Liver (tissue), 3 donors: ENCODE measurements around the gene VPS35L.

Source experiments
- EGR1 ChIP-seq, 2 donors: IDR thresholded peaks; 2 replicates each; pipeline ENCODE4 v1.6.1; 2016 to 2018; ENCODE audit warnings: antibody characterized with exemption in 2 of 2, low read depth in 2 of 2
- TAF1 ChIP-seq: conservative IDR thresholded peaks from 2 replicates; pipeline ENCODE4 v1.6.1; 2016; ENCODE audit warnings: antibody characterized with exemption, mild to moderate bottlenecking
- TF ChIP-seq, protein P1 (sequence below): IDR thresholded peaks from 2 replicates; pipeline ENCODE4 v1.6.1; 2016; ENCODE audit warnings: antibody characterized with exemption, mild to moderate bottlenecking
- TF ChIP-seq, protein P2 (sequence below): fragments of 150-350 bp; IDR thresholded peaks from 2 replicates; pipeline ENCODE4 v1.5.1; 2017; ENCODE audit warnings: improper control_type of control experiment, low read depth, low read length; ENCODE audit not compliant: missing input control
- TF ChIP-seq, protein P3 (sequence below): IDR thresholded peaks from 2 replicates; pipeline ENCODE4 v1.6.1; 2016; ENCODE audit warnings: antibody characterized with exemption
- donor health status: healthy.
- donor health status: healthy.

DNA sequence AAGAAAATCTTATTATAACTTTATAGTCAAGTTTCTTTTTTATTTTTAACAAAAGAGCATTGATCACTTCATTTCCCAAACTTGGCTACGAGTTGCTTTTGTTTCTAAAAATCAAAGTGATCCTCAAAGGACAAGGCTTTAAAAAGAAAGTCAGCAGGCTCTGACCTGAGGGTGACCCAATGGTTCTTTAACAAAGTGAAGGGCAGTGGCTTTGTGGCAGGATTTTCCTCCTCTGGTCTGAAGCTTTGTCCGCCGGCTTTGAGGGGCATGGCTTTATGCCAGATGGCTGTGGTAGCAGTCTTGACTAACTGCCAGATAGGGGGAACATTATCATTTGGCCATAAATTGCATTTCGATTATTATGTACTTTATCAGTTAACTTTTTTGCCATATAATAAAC is 191.1 kb downstream of the VPS35L start:
- no peak for TF ChIP-seq EGR1 (IDR thresholded peaks at IDR 0.05; ENCODE audit: low read depth in 2 of 2)
- TF ChIP-seq, protein P1, sequence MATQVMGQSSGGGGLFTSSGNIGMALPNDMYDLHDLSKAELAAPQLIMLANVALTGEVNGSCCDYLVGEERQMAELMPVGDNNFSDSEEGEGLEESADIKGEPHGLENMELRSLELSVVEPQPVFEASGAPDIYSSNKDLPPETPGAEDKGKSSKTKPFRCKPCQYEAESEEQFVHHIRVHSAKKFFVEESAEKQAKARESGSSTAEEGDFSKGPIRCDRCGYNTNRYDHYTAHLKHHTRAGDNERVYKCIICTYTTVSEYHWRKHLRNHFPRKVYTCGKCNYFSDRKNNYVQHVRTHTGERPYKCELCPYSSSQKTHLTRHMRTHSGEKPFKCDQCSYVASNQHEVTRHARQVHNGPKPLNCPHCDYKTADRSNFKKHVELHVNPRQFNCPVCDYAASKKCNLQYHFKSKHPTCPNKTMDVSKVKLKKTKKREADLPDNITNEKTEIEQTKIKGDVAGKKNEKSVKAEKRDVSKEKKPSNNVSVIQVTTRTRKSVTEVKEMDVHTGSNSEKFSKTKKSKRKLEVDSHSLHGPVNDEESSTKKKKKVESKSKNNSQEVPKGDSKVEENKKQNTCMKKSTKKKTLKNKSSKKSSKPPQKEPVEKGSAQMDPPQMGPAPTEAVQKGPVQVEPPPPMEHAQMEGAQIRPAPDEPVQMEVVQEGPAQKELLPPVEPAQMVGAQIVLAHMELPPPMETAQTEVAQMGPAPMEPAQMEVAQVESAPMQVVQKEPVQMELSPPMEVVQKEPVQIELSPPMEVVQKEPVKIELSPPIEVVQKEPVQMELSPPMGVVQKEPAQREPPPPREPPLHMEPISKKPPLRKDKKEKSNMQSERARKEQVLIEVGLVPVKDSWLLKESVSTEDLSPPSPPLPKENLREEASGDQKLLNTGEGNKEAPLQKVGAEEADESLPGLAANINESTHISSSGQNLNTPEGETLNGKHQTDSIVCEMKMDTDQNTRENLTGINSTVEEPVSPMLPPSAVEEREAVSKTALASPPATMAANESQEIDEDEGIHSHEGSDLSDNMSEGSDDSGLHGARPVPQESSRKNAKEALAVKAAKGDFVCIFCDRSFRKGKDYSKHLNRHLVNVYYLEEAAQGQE, result no peak
- TF ChIP-seq, protein P2, sequence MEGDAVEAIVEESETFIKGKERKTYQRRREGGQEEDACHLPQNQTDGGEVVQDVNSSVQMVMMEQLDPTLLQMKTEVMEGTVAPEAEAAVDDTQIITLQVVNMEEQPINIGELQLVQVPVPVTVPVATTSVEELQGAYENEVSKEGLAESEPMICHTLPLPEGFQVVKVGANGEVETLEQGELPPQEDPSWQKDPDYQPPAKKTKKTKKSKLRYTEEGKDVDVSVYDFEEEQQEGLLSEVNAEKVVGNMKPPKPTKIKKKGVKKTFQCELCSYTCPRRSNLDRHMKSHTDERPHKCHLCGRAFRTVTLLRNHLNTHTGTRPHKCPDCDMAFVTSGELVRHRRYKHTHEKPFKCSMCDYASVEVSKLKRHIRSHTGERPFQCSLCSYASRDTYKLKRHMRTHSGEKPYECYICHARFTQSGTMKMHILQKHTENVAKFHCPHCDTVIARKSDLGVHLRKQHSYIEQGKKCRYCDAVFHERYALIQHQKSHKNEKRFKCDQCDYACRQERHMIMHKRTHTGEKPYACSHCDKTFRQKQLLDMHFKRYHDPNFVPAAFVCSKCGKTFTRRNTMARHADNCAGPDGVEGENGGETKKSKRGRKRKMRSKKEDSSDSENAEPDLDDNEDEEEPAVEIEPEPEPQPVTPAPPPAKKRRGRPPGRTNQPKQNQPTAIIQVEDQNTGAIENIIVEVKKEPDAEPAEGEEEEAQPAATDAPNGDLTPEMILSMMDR, result no peak
- TF ChIP-seq TAF1, result no peak
- TF ChIP-seq, protein P3, sequence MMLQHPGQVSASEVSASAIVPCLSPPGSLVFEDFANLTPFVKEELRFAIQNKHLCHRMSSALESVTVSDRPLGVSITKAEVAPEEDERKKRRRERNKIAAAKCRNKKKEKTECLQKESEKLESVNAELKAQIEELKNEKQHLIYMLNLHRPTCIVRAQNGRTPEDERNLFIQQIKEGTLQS, result no peak
